ENCODE results near the gene IL6ST.

DNA sequence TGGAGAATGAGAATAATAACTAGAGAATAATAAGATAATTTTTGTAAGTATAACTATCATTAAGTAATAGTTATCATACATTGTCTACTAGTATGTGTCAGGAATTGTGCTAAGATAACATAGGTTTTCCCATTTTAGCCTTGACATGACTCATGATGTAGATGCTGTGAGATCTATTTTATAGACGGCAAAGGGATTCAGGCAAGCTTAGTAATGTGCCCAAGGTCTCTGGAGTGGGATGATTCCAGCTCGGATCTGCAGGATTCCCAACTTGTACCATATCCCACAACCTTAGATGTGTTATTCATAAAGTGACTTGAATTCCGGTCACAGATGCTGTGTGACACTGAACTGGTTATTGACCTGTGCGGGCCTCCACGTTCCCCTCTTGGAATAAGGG lies 92.1 kb downstream of the IL6ST start:
- TF ChIP-seq, protein P1, sequence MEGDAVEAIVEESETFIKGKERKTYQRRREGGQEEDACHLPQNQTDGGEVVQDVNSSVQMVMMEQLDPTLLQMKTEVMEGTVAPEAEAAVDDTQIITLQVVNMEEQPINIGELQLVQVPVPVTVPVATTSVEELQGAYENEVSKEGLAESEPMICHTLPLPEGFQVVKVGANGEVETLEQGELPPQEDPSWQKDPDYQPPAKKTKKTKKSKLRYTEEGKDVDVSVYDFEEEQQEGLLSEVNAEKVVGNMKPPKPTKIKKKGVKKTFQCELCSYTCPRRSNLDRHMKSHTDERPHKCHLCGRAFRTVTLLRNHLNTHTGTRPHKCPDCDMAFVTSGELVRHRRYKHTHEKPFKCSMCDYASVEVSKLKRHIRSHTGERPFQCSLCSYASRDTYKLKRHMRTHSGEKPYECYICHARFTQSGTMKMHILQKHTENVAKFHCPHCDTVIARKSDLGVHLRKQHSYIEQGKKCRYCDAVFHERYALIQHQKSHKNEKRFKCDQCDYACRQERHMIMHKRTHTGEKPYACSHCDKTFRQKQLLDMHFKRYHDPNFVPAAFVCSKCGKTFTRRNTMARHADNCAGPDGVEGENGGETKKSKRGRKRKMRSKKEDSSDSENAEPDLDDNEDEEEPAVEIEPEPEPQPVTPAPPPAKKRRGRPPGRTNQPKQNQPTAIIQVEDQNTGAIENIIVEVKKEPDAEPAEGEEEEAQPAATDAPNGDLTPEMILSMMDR (IDR thresholded peaks at IDR 0.05; ENCODE audit: poor library complexity) = no peak
- TF ChIP-seq EZH2phosphoT487 (IDR thresholded peaks at IDR 0.05; ENCODE audit: low read depth, severe bottlenecking, unreplicated experiment) (no peak), EZH2 (IDR thresholded peaks at IDR 0.05; ENCODE audit: borderline replicate concordance) (no peak)
